ENCODE measurements around the gene EFNA5. TPM values are rescaled to one million over a fixed set of nuclear protein-coding genes. Genes with fewer than 3 reads are reported as not detected.
A peak's percentile ranks its signal among the peaks of the same experiment; 100 is the strongest.

Gene EFNA5
- polyA plus RNA-seq, 1 donor from 2014 or later = 4.2 TPM

DNA sequence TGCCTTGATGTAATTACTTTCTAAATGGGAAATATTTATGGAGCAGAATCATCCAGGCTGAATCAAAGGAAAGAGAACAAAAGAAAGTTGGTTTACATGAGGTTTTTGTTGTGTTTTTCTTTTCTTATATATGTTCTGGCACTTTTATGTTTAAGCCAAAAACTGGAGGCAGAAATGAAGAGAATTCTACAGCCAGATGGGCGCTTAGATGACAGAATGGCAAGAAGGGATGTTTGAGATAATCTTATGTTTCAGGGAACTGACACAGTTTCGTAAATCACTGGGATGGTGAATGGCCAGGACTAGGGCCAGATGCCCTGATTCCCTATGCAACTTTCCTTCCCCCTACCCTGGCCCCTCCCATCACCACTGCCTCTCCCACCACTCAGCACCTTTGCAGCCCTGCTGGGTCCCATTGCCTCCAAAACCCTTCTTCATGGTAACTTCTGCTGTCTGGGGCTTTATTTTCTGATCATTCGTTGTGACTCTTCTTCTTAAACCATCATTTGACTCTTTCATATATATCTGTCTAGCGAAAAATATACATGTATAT lies 111.8 kb downstream of the EFNA5 start:
- Histone ChIP-seq H3K9me3 (ENCODE audit: low read length) (no peaks in the 10 kb centered on the region), H4K20me1 (ENCODE audit: insufficient read depth) (no peaks in the 10 kb centered on the region), H3K4me2 (ENCODE audit: low read length) (no peak overlapping the region), H3F3A (ENCODE audit: insufficient read depth, low read length, poor library complexity, severe bottlenecking) (no peaks in the 10 kb centered on the region), H3K36me3 (ENCODE audit: insufficient read depth, low read length) (no peaks in the 10 kb centered on the region), H3K9ac (ENCODE audit: low read length) (no peak overlapping the region), H2AFZ (ENCODE audit: low read depth, low read length) (no peak overlapping the region), H3K27me3 (ENCODE audit: insufficient read depth, low read depth, low read length) (no peaks in the 10 kb centered on the region), H3K9me2 (ENCODE audit: insufficient read depth, low read length) (no peaks in the 10 kb centered on the region), H3K79me2 (replicated peaks; ENCODE audit: insufficient read depth, low read length) (peaks cover 38% of the 10 kb centered on the region), H3K4me3 (ENCODE audit: low read length) (no peak overlapping the region), H3K27ac (ENCODE audit: low read length) (no peak overlapping the region)
- TF ChIP-seq SMC3 (conservative IDR thresholded peaks at IDR 0.05; ENCODE audit: poor library complexity) (no peak), EP300 (conservative IDR thresholded peaks at IDR 0.05; ENCODE audit: poor library complexity, severe bottlenecking) (no peak), RAD21 (conservative IDR thresholded peaks at IDR 0.05) (no peak), POLR2AphosphoS5 (IDR thresholded peaks at IDR 0.05) (no peak), TAF1 (IDR thresholded peaks at IDR 0.05; ENCODE audit: low read depth) (no peak)
- TF ChIP-seq, protein P1, sequence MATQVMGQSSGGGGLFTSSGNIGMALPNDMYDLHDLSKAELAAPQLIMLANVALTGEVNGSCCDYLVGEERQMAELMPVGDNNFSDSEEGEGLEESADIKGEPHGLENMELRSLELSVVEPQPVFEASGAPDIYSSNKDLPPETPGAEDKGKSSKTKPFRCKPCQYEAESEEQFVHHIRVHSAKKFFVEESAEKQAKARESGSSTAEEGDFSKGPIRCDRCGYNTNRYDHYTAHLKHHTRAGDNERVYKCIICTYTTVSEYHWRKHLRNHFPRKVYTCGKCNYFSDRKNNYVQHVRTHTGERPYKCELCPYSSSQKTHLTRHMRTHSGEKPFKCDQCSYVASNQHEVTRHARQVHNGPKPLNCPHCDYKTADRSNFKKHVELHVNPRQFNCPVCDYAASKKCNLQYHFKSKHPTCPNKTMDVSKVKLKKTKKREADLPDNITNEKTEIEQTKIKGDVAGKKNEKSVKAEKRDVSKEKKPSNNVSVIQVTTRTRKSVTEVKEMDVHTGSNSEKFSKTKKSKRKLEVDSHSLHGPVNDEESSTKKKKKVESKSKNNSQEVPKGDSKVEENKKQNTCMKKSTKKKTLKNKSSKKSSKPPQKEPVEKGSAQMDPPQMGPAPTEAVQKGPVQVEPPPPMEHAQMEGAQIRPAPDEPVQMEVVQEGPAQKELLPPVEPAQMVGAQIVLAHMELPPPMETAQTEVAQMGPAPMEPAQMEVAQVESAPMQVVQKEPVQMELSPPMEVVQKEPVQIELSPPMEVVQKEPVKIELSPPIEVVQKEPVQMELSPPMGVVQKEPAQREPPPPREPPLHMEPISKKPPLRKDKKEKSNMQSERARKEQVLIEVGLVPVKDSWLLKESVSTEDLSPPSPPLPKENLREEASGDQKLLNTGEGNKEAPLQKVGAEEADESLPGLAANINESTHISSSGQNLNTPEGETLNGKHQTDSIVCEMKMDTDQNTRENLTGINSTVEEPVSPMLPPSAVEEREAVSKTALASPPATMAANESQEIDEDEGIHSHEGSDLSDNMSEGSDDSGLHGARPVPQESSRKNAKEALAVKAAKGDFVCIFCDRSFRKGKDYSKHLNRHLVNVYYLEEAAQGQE (IDR thresholded peaks at IDR 0.05; ENCODE audit: borderline replicate concordance) = no peak

DNA sequence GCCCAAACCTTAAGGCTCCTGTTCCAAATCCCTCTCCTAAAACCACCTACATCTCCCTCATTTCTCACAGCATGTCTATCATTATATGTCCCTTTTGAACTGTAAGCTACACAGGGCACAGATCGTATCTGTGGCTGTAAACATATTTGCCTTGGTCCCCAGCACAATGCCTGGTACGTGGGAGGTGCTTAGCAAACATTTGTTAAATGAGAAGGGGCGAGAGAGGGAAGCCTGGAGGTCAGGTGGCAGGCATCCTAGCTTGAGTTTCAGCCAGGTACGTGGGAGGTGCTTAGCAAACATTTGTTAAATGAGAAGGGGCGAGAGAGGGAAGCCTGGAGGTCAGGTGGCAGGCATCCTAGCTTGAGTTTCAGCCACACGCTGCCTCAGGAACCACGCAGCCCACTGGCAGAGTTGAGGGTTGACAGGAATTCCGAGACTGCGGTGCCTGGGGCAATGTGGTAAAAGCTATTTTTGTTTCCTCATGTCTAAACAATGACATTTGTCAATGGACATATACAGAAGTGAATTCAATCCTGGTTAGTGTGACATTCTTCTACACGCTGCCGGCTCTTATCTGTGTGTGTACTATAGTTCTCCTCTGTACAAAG lies 113.6 kb downstream of the EFNA5 start:
- Histone ChIP-seq H3K79me2 (replicated peaks; ENCODE audit: insufficient read depth, low read length) (peaks cover 51% of the 10 kb centered on the region), H4K20me1 (ENCODE audit: insufficient read depth) (no peaks in the 10 kb centered on the region), H2AFZ (ENCODE audit: low read depth, low read length) (no peak overlapping the region), H3K9ac (ENCODE audit: low read length) (no peak overlapping the region), H3K27ac (ENCODE audit: low read length) (no peak overlapping the region), H3K9me2 (ENCODE audit: insufficient read depth, low read length) (no peaks in the 10 kb centered on the region), H3K36me3 (ENCODE audit: insufficient read depth, low read length) (no peaks in the 10 kb centered on the region), H3K4me3 (ENCODE audit: low read length) (no peak overlapping the region), H3F3A (ENCODE audit: insufficient read depth, low read length, poor library complexity, severe bottlenecking) (no peaks in the 10 kb centered on the region), H3K27me3 (ENCODE audit: insufficient read depth, low read depth, low read length) (no peaks in the 10 kb centered on the region), H3K4me2 (ENCODE audit: low read length) (no peak overlapping the region), H3K9me3 (ENCODE audit: low read length) (no peaks in the 10 kb centered on the region)
- TF ChIP-seq POLR2AphosphoS5 (IDR thresholded peaks at IDR 0.05) = peak; percentile 22
- no peak for TF ChIP-seq SMC3 (conservative IDR thresholded peaks at IDR 0.05; ENCODE audit: poor library complexity)

GRCh38 chr5:107556575-107556974 lies 114.2 kb downstream of the EFNA5 start:
- H3K27me3 ChIP-seq (ENCODE audit: insufficient read depth, low read depth, low read length) = no peaks in the 10 kb centered on the region
- no peak overlapping the region for H3K4me2 ChIP-seq (ENCODE audit: low read length)
- TF ChIP-seq, protein P1 (IDR thresholded peaks at IDR 0.05; ENCODE audit: borderline replicate concordance) = no peak
- TF ChIP-seq, protein P2, sequence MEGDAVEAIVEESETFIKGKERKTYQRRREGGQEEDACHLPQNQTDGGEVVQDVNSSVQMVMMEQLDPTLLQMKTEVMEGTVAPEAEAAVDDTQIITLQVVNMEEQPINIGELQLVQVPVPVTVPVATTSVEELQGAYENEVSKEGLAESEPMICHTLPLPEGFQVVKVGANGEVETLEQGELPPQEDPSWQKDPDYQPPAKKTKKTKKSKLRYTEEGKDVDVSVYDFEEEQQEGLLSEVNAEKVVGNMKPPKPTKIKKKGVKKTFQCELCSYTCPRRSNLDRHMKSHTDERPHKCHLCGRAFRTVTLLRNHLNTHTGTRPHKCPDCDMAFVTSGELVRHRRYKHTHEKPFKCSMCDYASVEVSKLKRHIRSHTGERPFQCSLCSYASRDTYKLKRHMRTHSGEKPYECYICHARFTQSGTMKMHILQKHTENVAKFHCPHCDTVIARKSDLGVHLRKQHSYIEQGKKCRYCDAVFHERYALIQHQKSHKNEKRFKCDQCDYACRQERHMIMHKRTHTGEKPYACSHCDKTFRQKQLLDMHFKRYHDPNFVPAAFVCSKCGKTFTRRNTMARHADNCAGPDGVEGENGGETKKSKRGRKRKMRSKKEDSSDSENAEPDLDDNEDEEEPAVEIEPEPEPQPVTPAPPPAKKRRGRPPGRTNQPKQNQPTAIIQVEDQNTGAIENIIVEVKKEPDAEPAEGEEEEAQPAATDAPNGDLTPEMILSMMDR (IDR thresholded peaks at IDR 0.05; ENCODE audit: poor library complexity, severe bottlenecking) = no peak
- TF ChIP-seq EZH2 (IDR thresholded peaks at IDR 0.05; ENCODE audit: borderline replicate concordance, insufficient read depth, low read length, poor library complexity, severe bottlenecking) (no peak), RAD21 (conservative IDR thresholded peaks at IDR 0.05) (no peak), EP300 (conservative IDR thresholded peaks at IDR 0.05; ENCODE audit: poor library complexity, severe bottlenecking) (no peak), POLR2AphosphoS5 (IDR thresholded peaks at IDR 0.05) (no peak)
- no peaks in the 10 kb centered on the region for H3K9me2 ChIP-seq (ENCODE audit: insufficient read depth, low read length)
- no peaks in the 10 kb centered on the region for H4K20me1 ChIP-seq (ENCODE audit: insufficient read depth)
- no peak overlapping the region for H3K27ac ChIP-seq (ENCODE audit: low read length)
- H3K9ac ChIP-seq (ENCODE audit: low read length) = no peak overlapping the region
- H3F3A ChIP-seq (ENCODE audit: insufficient read depth, low read length, poor library complexity, severe bottlenecking) = no peaks in the 10 kb centered on the region
- no peaks in the 10 kb centered on the region for H3K9me3 ChIP-seq (ENCODE audit: low read length)
- H3K36me3 ChIP-seq (ENCODE audit: insufficient read depth, low read length) = no peaks in the 10 kb centered on the region
- no peak overlapping the region for H2AFZ ChIP-seq (ENCODE audit: low read depth, low read length)
- peaks cover 55% of the 10 kb centered on the region for H3K79me2 ChIP-seq (replicated peaks; ENCODE audit: insufficient read depth, low read length)
- H3K4me3 ChIP-seq (ENCODE audit: low read length) = no peak overlapping the region

All from neural cell (in vitro differentiated cells).